Measurements from ENCODE around the gene LDLRAD3. TPM values are rescaled to one million over a fixed set of nuclear protein-coding genes. Genes with fewer than 3 reads are reported as not detected.

The LDLRAD3 gene
- polyA plus RNA-seq, 1 donor = 24.6 TPM

DNA sequence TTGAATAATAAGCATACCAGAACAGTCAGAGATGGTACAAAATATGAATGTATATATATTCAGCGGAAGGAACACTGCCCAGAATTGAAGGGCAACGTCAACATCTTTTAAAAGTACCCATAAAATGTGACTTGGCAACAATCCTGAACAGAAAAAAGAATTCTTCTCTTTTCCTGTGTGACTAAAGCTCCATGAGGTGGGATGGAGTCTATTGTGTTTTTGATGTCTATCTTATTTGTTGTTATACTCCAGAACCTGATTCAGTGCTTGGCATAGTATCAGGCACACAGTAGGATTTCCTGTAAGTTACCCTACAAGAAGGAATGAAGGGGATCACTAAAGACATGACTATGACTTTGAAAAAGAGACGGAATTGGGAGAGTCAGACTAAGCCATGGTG is 10.3 kb downstream of the LDLRAD3 start:
- no peak for DNase-seq

DNA sequence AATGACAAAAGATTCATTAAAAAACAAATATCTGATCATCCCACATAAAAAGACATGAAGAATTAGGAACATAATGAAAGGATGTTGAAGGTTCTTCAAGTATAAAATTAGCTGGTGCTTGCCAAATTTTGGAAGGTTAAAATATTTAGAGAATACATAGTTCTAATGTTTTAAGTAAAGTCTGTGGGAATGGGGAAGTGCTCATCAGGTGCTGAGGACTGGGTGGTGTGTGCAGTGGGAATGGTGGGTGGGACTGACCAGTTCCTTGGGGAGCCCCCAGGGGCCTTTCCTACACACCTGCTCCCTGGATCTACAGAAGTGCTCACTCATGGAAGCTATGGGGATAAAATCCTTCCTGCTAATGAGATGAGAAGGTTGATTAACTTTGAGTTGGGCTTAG is 11.8 kb downstream of the LDLRAD3 start:
- no peak for DNase-seq

DNA sequence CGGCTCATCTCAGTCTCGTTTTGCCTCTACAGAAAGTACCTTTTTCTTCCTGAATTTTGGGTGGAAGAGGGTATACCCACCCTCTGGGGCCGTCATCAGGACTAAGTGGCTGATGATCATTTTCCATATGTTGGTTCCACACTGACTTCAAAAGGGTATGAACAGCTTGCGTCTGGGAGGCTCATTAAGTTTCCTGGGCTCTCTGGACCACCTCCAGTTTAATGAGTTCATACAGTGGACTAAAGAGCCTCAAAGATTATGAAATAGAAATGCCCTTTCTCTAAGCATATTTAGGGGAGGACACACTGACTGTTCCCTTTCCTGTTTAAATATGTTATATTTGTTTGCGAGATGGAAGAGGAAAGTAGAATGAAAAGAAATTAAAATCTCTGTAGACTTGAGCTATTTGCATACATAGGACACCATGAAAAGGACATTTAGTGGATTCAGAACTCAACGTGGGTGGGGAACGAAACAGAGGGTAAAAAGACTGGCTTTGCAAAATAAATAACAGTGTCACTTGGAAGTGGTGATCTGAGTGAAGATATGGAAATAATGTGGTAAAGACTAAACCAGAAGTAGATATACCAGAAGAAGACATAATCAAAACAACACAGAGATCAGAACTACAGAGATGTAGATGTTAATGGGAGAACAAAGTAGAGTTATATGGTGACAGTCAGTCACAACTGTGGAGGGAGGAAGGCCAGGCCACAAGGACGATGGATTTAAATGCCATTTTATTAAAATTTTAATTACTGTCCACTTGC is 18.7 kb downstream of the LDLRAD3 start:
- no peak for DNase-seq

DNA sequence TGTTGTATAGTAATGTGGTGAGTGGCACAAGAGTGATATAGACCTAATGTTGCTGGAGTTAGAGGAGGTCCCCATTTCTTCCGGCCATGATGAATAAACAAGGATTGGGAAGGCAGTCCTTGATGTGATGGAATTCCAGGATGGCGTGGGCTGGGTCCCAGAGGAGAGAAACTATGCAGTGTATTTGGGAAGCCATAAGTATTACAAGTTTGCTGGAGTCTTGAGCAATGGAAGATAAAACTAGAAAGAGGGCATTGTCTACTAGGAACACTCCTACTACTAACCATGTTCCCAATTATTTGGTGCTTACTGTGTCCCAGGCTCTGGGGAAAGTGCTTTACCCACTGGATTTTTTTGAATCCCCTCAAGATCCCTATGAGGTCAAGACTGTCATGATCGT is 20.0 kb downstream of the LDLRAD3 start:
- DNase-seq = no peak

GRCh38 chr11:35964841-35965240 is 21.0 kb downstream of the LDLRAD3 start:
- DNase-seq = no peak

DNA sequence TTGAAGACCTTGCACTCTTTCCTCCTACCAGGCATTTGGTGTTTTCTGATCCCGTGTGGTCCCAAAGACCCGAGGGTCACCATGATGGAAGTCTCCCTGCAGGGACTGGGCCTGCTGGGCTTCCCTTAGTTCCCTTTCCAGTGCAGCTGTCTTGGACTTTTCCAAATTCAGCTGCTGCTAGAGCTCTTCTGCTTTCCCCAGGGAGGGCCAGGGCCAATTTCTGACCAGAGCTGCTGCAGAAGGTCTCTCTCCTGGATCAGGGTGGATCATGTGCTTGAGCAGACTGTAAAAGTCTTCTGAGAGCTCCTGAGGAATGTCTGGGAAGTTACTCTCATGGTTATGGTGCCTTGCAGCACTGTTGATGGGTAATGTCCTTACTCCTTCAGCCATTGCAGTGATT is 23.2 kb downstream of the LDLRAD3 start:
- no peak for DNase-seq

DNA sequence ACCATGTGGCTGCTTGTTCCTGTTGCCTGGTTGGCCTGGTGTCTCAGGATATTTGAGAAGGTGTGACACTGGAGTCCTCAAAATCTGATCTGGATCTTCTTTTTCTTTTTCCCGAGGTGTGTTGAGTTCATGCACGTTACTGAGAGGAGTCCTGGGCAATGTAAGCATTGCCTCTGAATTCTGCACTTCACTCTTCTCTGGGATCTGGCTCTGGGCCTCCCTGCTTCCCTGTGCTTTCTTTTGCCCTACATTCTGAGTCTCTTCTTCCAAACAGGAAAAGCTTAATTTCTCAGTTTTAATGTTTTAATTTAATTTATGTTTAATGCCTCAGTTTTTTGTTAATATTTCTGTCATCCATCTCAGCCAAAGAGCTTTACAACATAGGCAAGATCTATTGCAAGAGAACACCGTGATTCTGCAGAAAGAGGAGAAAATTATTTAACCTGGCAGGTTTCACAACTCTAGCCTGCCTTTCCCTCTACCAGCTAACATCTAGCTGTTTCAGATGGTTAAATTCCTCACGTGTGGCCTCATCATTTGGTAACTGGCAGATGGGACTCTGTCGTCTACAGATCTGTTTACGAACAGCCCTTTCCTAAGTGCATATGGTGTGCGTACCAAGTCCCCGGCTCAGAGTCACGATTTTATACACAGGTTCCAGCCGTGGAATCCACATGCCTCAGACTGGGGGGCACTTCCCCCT is 24.7 kb downstream of the LDLRAD3 start:
- no peak for DNase-seq

- no peak for DNase-seq
These were observed 25.5 kb downstream of the LDLRAD3 start for GRCh38 chr11:35969089-35970042.

GRCh38 chr11:35970445-35970844 is 26.6 kb downstream of the LDLRAD3 start:
- DNase-seq = no peak

DNA sequence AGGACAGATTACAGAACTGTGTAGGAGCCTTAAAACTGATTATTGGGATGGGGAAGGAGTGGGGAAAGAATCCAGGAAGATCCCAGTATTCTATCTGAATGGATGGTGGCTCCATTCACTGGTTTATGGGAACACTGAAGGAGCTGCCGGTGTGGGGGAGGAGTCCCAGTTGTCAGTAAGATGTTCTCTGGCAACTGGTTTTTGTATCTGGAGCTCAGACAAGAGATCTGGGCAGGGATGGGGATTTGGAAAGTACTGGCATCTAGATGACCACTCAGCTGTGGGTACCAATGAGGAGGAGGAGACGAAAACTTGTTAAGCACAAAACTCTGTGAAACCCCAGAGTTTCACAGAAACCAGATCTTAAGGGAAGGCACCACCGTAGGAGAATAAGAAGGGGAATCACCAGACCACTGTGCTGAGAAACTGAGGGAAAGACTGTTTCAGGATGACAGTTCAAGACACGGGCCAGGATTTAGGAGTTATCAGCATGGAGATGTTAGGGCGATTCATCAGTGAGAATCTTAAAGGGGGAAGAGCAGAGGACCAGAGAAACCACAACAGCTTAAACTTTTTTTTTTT is 28.1 kb downstream of the LDLRAD3 start:
- no peak for DNase-seq

DNA sequence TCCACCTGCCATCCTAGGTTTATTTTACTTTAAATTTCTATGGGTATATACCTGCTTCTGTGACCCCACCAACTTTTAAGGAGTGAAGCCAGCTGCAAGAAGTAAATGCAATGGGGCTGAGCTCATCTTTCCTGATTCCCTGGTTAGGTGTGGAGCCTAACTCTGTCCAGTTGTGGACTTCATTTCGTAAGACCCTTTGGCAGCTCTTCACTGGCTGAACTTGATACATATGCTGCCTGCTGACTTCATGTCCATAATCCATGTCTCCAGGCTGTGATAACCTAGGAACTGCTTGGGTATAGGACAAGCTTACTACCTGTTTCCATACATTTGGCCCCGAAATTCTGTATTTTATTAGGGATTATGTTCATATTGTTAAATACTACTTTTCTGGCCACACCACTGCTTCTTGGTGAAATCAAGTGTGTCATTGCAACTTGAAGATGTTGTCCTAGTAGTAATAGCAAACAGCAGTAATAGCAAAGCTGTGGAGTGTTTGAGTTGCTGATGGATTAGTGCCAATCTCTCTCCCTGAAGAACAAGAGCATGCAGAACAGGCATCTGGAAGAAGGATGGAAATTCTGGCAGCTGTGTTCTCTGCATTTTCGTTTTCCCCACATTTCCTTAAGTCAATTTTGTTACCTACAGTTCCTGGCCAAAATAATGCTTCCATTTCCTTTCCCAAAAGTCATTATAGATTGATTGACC is 31.2 kb downstream of the LDLRAD3 start:
- DNase-seq = no peak

DNA sequence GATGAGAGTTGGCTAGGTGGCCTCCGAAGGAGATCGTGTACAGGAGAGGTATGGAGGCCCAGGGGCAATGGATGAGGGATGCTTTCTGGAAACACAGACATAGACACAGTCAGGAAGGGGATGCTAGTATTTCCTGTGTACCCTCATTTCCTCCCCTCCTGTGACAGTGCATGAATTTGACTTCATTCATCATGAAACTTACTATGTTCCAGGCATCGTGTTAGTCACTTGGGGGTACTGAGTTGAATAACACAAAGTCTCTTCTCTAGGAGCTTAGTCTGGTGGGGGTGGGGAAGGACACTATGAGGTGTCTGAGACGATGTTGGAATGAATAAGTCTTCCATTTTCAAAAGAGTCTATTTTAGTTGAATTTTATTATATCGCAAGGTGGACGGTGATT is 32.6 kb downstream of the LDLRAD3 start:
- no peak for DNase-seq

- no peak for DNase-seq
These were observed 34.3 kb downstream of the LDLRAD3 start for GRCh38 chr11:35978183-35978582.

DNA sequence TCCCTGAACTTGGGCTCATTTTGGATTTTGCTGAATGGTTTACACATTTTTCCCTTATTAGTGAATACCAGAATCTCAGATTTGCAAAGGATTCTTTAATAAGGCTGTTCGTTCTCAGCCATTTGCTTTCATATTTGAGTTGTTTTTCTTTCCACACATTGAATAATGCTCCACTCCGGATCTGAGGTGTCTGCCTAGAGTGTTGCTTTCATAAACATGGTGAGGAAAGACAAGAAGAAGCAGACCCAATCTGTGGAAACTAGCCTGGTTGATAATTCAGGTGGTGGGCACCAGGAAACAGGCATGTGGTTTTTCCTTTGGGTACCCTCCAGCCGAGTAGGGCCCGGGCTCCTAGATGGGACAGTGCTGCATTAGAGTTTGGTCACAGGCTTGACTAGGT is 35.0 kb downstream of the LDLRAD3 start:
- DNase-seq = no peak

- DNase-seq = no peak
These were observed 37.0 kb downstream of the LDLRAD3 start for GRCh38 chr11:35980686-35981390.

- DNase-seq = no peak
These were observed 37.7 kb downstream of the LDLRAD3 start for GRCh38 chr11:35981581-35981980.

DNA sequence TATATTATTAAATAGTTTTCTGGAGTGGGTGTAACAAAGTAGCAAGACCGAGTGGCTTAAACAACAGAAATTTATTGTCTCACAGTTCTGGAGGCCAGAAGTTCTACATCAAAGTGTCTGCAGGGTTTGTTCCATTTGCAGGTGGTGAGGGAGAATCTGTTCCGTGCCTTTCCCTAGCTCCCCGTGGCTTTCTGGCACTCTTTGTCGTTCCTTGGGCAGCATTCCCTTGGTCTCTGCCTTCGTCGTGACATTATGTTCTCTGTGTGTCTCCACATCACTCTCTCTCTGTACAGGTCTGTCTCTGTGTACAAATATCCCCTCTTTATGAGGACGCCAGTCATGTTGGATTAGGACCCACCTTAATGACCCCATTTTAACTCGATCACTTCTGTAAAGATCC is 38.2 kb downstream of the LDLRAD3 start:
- no peak for DNase-seq

- DNase-seq = no peak
These were observed 40.1 kb downstream of the LDLRAD3 start for GRCh38 chr11:35983981-35984380.

GRCh38 chr11:35986947-35987346 is 43.1 kb downstream of the LDLRAD3 start:
- no peak for DNase-seq

GRCh38 chr11:35990170-35990569 is 46.3 kb downstream of the LDLRAD3 start:
- no peak for DNase-seq

- DNase-seq = no peak
These were observed 47.0 kb downstream of the LDLRAD3 start for GRCh38 chr11:35990816-35991215.
